Embryonic facial prominence (tissue), 1 donor: ENCODE results near the gene LIM2.

Source experiments
- DNase-seq: peaks from one replicate; pipeline ENCODE4 v3.0.0-alpha.2; 2016; ENCODE audit errors: extremely low spot score

LIM2 gene

DNA sequence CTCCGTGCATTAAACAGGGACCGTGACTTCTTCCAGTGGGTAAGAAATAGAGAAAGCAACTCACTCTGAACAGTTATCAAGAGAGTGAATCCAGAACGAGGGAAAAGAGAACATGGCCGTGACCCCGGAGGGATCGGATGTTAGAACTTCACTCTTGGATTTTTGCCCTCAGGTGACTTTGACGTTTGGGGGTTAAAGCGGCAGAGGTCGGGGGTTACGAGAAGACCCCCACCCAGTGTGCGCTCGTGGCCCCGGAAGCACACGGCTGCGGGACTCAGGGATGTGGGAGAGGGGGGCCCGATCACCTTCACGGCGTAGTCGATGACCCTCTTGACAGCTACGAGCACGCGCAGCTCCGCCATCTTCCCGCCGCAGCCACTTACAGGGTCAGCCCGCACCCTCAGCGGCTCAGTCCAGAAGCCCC lies 21.8 kb downstream of the LIM2 start, which contains the start of gene ETFB:
ETFB (minus strand) TSS at position 424 of the 424 bp plus-strand sequence; CDS start at position 362, 62 bp downstream.
- no peak for DNase-seq

DNA sequence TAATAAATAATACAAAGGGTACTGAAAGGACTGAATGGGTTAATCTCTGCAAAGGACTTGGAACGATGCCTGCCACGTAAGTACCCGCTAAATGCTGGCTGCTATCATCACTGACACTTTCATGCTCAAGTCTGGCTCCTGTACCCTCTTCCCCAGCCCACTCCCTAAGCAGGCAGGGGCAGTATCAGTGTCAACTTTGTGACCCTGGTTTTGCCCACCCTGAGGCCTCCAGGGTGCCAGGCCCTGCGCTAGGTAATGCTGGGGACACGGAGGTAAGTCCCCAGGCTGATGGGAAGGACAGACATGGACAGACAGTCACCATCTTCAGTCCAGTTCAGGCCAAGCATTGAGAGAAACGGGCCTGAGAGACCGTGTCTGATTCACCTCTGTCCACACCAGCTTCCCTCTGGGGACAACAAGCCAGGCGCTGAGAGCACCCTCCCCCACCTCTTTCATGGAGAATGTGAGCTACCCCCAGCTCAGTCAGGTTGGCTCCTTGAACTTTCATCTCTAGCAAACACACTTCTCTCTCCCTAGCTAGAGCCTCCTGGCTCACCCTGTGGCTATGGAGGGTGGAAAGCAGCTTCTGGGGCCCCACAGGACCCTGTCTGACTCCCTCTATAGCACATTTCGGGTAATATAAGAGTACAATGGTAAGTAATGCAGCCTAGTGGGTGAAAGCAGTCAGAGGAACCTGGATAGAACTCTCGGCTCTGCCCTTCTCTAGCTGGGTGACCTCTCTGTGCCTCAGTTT lies 22.4 kb downstream of the LIM2 start:
- DNase-seq: no peak

DNA sequence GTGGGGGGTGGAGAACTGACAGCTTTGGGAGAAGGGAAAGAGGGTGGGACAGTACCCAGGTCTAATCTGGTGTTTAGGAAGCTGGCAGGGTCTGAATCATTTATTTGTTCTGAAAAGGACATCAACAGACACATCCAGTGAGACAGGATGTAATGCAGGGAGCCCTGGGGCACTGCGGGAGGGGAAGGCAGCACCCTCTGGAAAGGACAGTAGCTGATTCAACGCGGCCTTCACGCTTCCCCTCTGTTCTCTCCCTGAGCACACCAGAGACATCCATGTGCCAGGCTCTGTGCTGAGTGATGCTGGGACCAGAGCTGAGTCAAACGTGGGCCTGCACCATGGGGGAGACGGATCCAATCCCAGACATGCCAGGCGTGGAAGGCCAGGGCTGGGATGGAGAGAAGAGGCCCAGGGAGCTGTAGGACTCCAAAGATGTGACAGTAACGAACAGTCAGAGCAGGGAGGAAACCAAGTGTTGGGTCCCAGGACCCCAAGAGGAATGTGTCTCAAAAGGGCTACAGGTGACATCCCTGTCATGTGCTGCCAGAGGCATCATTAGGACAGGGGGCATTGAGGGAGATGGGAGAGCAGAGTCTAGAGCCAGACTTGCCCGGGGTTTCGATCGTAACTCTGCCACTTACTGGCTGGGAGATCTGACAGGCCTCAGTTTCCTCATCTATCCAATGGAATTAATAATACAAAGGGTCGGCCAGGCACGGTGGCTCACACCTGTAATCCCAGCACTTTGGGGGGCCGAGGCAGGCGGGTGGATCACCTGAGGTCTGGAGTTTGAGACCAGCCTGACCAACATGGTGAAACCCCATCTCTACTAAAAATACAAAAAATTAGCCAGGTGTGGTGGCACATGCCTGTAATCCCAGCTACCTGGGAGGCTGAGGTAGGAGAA lies 23.3 kb downstream of the LIM2 start:
- DNase-seq: no peak

DNA sequence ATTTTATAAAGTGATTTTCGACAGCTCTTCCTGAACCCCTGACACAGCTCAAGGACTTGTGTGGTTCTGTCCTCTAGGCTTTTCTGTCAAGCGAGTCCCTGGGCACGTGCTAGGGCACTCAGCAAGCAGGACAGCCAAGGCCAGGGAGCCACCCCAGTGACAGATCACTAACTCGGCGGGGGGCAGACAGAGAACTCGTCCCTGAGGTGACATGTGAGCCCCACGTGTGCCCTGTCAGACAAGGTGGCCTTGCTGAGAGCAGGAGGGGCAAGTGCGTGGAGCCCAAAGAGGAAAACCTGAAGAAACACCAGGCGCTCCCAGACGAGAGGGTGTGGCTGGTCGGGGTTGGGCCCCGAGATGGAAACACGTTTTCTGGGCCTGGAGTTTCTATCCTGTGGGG lies 26.5 kb downstream of the LIM2 start:
- DNase-seq: no peak

DNA sequence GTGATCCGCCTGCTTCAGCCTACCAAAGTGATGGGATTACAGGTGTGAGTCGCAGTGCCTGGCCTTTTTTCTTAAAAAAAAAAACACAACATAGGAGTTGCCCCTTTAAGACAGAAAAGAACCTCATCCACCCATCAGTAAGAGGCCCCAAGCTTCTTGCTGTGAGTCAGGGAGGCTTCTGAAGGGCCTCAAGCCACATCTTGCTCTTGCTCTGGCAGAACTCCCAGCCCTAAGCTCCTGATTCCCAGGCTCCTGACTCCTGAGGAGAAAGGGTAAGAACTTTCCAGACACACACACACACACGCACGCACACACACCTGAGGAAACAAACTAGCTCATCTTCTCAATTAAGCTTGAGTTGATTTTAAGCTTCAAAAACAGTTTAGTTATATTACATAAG lies 28.5 kb downstream of the LIM2 start:
- no peak for DNase-seq

DNA sequence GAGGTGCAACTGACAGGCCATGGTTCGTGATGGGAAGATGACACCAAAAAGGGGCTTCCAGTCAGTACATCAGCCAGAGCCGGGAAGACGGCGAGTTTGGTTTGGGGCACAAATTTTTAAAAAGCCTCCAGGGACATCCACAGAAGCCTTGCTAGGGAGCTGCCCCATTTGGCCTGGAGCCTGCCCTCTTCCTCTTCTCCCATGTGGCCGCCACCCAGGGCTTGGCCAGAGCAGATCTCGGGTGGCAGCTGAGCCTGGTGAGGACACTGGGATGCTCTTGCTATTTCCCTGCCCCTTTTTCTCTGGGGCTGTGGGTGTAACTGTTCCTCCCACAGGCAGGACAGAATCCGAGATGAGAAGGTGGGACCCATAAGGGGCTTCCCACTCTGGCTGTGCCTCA lies 29.8 kb downstream of the LIM2 start:
- no peak for DNase-seq

DNA sequence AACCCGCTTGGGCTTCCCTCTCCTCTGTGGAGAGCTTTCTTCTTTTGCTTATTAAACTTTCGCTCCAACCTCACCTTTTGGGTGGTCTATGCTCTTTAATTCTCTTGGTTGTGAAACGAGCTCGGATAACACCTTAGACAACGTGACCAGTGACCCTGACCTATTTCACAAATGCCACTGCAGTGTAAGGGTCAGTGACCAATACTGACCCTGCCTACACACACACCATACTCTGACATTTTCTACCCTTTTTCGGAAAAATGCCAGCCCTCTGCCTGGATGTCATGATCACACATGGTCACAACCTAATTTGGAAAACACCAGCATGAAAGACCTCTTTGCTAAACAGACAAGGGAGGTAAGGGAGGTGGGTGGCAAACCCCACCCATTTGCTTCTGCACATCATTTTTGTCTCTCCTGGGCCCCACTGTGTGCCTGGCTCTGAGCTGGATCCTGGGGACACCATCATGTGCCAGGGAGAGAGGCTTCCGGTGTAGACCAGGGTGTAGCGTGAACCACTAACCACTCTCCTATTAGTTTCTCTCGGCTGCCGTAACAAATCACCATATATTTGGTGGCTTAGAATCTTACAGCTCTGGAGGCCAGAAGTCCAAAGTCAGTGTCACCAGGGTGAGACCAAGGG lies 31.5 kb downstream of the LIM2 start:
- DNase-seq: no peak

DNA sequence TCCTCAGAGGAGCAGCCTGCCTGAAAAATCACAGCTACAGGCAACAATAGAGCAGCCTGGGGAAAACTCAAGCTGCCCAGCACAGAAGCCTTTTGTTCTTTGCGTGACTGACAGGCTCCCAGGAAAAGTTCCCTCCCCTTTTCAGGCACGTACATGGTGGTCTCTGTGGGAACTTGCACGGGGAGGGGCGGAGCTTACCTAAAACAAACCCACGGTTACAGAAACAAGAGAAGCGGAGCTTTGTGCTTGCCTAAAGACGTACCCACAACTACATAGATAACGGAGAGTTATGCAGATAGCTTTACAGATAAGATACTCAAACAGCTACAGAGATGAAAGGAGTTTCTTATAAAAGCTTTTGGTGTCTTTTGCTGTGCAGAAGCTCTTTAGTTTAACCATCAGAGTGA lies 33.0 kb downstream of the LIM2 start:
- DNase-seq: peak; percentile 22

DNA sequence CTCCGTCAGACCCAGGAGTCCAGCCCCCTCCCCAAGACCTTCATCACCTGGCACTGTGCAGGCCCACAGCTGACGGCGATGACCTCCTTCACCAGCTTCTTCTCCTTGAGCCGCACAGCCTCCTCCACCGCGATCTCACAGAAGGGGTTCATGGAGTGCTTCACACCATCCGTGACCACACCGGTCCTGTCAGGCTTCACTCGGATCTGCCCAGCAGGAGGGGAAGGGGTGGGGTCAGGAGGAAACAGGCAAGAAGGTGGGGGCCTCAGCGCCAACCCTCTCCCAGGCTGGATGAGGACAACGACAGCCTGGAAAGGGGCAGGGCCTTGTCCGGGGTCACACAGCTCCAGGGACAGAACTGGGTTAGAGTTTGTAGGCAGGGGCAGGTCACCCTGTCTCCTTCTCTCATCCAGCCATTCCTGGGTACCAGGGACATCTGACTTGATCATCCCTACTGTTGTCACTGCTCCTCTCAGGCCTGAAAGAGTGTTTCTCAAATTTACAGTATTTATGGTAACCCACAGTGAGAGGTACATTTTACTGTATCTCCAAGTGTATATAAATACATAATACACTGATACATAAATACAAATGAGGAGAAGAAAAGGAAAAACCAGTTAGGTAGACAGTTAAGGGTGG lies 33.6 kb downstream of the LIM2 start:
- DNase-seq: no peak

DNA sequence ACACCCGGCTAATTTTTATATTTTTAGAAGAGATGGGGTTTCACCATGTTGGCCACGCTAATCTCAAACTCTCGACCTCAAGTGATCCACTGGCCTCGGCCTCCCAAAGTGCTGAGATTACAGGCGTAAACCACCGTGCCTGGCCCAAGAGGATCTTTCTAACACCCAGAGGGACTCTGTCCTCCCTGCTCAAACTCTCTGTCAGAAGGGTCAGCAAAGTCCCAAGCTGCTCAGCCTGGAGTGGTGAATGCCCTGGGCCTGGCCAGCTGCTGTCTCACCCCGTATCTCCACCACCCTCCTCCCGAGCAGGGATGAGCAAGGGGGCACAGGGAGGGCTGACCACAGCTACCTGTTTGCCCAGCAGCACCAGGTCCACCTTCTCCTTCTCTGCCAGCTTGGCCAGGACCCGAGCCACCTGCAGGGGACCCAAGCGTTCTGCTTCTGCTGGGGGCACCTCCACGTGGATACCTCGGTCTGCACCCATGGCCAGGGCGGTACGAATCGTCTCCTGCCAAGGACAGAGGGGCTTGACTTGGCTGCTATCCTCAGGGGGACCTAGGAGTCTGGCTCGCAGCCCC lies 34.9 kb downstream of the LIM2 start:
- DNase-seq: no peak

DNA sequence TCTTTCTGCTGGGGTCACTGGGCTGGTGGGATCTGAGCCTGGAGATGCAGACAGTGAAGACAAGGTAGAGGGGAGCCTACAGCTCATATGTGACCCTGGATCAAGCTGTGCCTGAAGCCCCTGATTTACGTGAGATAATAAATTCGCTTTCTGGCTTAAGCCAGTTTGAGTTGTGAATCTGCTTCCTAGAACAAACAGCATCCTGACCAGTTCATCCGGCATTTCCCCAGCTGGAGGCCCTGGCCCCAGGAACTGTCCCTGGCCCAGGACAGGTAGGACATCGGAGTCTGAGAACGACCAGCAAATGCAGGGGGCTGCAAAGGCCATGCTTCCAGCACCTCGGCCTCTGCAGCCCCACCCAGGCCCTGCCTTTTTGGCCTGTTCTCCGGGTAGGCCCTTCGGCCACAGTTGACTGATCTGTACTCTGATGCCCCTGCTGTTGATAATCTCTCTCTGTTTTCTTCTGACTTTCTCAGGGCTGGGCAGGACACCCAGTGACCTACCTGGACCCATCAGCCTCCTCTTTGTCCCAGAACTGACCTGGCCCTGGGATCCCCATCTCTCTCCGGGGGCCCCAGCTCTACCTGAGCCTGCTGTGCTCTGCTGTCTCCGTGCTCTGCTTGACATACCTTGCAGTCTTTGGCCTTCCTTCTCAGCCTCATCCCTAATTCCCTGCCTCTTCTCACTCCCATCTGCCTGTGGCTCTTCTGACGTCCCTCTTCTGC lies 36.3 kb downstream of the LIM2 start:
- DNase-seq: no peak

DNA sequence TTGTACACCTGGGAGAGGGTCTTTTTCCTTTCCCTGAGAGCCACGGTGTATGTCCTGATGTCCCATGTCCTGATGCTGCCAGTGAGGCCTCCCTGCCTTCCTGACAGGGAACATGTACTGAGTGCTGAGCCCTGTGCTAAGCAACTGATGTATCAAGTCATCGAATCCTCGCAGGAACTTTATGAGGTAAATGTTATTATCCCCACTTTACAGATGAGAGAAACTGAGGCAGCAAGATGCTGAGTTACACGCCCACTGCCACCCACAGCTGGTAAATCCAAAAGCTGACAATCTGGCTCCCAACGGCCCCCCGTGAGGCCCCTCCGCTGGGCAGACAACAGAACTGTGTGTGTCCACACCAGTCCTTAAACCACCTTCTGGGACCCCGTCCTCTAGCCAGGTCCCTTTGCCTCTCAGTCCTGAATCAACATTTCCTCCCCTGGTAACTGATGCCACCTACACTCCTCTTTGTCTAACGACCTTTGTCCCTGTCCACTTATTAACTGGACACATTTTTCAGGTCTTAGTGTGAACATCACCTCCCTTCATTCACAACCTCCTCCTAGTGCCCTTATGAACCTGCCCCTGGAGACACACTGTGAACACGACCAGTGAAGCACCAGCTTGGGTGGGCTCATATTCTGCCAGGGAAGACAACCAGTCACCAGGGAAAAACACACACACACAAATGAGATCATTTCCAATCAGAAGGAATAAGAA lies 40.4 kb downstream of the LIM2 start:
- DNase-seq: no peak

DNA sequence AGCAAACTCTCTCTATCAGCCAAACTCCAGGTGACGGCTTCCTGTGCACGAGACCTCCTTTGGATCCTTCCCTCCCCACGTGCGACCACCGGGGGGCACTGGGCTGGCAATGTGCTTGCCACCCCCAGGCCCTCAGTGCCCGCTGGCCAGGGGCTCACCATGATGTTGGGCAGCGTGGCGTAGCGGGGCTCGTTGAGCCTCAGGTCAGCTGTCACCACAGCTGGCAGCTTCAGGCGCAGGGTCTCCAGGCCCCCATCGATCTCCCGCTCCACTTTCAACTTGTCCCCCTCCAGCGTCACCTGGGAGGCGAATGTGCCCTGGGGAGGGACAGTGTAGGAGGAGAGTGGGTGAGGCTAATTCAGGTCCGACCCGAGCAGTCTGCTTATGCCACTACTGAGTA lies 41.0 kb downstream of the LIM2 start:
- no peak for DNase-seq

DNA sequence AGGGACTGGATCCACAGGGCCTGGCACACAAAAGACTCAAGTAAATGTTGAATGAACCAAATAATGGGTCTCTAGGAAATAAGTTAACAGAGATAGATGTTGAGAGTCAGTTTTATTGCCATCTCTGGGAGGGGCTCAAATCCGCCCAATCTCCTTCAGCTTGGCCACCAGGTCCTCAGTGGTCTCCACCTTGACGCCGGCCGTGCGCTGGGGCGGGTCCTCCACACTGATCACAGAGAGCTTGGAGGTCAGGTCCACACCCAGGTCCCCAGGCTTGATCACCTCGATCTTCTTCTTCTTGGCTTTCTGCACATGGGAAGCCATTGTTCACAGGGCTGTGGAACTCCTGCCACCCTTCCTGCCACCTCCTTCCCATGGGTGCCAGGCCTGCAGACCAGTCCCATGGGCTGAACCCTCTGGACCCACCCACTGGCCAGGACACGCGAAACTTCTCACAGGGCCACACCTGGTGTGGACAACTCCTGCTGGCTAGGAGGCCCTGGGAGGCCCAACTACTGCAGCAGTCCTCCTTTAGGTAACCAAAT lies 42.6 kb downstream of the LIM2 start:
- DNase-seq: no peak

DNA sequence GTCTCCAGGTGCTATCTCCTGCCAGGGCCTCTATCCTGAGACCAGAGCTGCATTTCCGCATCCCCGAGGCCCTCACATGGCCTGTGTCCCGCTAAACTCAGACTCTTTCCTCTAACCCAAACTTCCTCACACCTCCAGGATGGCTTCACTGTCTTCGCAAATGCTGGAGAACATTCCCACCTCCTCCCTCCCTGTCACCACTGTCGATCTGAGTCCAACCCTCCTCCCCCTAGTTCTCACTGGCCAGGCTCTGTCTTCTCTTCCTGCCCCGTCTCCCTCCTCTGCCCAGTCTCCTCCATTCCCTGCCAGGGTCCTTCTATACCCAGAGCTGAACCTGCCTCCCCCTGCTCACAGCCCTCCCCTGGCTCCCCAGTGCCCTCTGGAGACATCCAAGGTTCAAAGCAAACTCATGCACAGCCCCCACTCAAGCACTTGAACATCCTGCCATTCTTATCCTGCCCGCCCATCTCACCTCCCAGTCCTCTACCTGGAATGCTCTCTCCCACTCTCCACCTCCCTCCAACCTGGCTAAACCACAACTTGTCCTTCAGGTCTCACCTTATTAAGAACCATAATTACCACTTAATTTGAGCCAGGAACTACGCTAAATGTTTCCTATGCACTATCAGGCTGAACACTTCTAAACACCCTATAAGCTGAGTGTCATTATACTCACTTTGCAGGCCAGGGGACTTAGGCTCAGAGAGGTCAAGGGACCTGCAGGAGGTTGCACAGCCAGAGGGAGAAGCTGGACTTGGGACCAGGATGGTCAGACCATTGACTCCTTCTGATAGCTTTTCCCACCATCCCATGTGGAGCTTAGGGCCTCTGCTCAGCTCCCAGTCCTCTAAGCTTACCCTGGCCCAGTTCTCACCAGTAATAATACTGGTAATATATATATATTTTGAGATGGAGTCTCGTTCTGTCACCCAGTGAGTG lies 44.9 kb downstream of the LIM2 start:
- no peak for DNase-seq

DNA sequence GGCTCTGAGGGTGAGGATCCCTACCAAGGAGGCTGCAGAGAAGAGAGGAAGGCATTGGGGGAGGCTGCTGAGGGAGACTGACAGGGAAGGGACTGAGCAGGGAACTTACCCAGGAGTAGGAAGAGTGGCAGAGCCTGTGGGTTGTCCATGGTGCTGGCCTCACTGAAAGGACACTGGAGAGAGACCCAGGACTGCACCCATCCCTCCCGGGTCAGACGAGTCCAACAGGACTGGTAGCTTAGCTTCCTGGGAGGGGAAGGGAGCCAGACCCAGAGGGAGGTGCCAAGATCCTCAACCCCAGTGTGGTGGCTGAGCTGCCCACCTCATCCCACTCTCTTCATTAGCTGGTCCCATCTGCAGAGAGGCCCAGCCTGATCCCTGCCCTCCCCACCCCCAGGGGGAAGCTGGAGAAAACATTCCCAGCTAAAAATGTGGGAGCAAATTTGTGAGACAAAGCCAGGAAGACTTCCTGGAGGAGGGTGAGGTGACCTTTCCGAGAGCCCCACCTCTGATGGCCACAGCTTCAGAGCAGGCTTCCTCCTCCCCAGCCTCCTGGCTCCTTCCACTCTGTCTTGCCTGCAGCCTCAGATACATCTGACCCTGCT lies 45.7 kb downstream of the LIM2 start, which contains the start of gene VSIG10L:
VSIG10L (minus strand) TSS at position 164 of the 605 bp plus-strand sequence; CDS start at position 149, 15 bp downstream.
- no peak for DNase-seq

DNA sequence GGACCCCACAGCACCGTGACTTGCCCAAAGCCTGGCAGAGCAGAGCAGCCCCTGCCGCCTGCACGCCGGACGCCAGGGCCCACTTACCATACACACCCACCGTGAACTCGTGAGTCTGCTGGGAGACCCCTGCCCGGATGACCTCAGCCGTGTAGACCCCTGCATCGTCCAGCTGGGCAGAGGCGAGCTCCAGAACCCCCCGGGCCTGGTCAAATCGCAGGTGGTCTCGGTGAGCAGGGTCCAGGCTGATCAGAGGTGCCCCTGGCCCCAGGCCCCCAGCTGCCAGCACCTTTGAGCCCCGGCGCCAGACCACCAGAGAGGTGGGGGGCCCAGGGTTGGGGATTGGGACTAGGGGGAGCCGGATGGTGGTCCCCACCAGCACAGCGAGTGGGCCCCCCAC lies 46.7 kb downstream of the LIM2 start:
- DNase-seq: no peak
